SH-SY5Y (cell line): Measurements from ENCODE around the gene YIPF6.

Experiments used
- GATA2 ChIP-seq: IDR thresholded peaks from 2 replicates; pipeline ENCODE4 v1.6.1; 2011; ENCODE audit warnings: mild to moderate bottlenecking, low read depth, low read length
- GATA3 ChIP-seq: IDR thresholded peaks from 2 replicates; pipeline ENCODE4 v1.6.1; 2011; ENCODE audit warnings: low read depth, mild to moderate bottlenecking, low read length, moderate library complexity

GRCh38 chrX:68487924-68488323, 10.9 kb upstream of the YIPF6 start:
- TF ChIP-seq GATA2: no peak
- no peak for TF ChIP-seq GATA3
